Kidney (tissue), 14 donors: ENCODE measurements around the gene PLEKHG5. TPM values are rescaled to one million over a fixed set of nuclear protein-coding genes. Genes with fewer than 3 reads are reported as not detected.

Source experiments
- DNase-seq, 5 donors: peaks; one replicate each; pipeline ENCODE4 v3.0.0-alpha.2; 2013 to 2020
- FAIRE-seq: peaks from 2 replicates; lab custom pipeline; 2012; peaks lifted over from hg19 to GRCh38; lab: Jason Lieb, UNC
- H3K27ac ChIP-seq, 2 donors: one replicate each; pipeline ENCODE4 v1.7.0; 2013; ENCODE audit warnings: low read depth in 2 of 2, low read length in 2 of 2, inconsistent platforms in 1 of 2
- H3K27me3 ChIP-seq: one replicate; pipeline ENCODE4 v1.7.1; 2013; ENCODE audit warnings: low read length, inconsistent platforms; ENCODE audit not compliant: control insufficient read depth, insufficient read depth
- H3K36me3 ChIP-seq, 3 donors: one replicate each; pipeline versions ENCODE4 v1.7.0 to v1.7.1; 2013; ENCODE audit warnings: low read length in 3 of 3, control low read depth in 1 of 3, inconsistent platforms in 1 of 3; ENCODE audit not compliant: insufficient read depth in 3 of 3, control insufficient read depth in 2 of 3
- H3K4me1 ChIP-seq, 3 donors: one replicate each; pipeline versions ENCODE4 v1.7.0 to v1.7.1; 2013; ENCODE audit warnings: low read length in 3 of 3, inconsistent platforms in 1 of 3, low read depth in 1 of 3; ENCODE audit not compliant: control insufficient read depth in 2 of 3, insufficient read depth in 2 of 3
- H3K4me3 ChIP-seq, 3 donors: one replicate each; pipeline versions ENCODE4 v1.7.0 to v1.8.1; 2013; ENCODE audit warnings: low read length in 3 of 3, control low read depth in 1 of 3, inconsistent platforms in 1 of 3
- H3K9ac ChIP-seq, 3 donors: one replicate each; pipeline versions ENCODE4 v1.7.0 to v1.7.1; 2013; ENCODE audit warnings: low read length in 3 of 3, control low read depth in 1 of 3, inconsistent platforms in 1 of 3
- H3K9me3 ChIP-seq, 3 donors: one replicate each; pipeline versions ENCODE4 v1.7.0 to v1.7.1; 2013; ENCODE audit warnings: low read length in 3 of 3, control low read depth in 1 of 3, inconsistent platforms in 1 of 3; ENCODE audit not compliant: control insufficient read depth in 2 of 3, insufficient read depth in 1 of 3
- intact Hi-C: fragments of 100-400 bp; cut with DNase I; formaldehyde crosslinking; loops from one replicate; pipeline ENCODE4 v1.11.1; 2022
- polyA plus RNA-seq: library from polyadenylated mRNA; stranded (reverse); fragments of 350-450 nt; fragmentation: Illumina TruSeq; extraction: RNeasy Lipid Tissue Mini Kit (QIAGEN cat#74804); gene quantifications from one replicate; pipeline ENCODE4 v1.2.3, GENCODE V29; 2014; ENCODE audit warnings: low read depth, low replicate concordance; ENCODE audit not compliant: insufficient read depth
- total RNA-seq: library from RNA; stranded (reverse); fragmentation: NEBNext Ultra II Directional; extraction: Animal tissue kit (Norgen Biotek cat#: 25700); gene quantifications from one replicate; pipeline ENCODE4 v1.2.1, GENCODE V29; 2021
- TF ChIP-seq, protein P1 (sequence below): IDR thresholded peaks from 3 replicates; pipeline ENCODE4 v1.5.1; 2012; ENCODE audit warnings: mild to moderate bottlenecking, moderate library complexity, borderline replicate concordance; ENCODE audit not compliant: insufficient read depth; ENCODE audit errors: extremely low read depth
- donor health status: control.
- donor health status: control.
- donor health status: control.
- donor health status: control.
- donor health status: control.
- donor health status: DM: yes; HTN: yes; CAD: no.
- donor health status: Normal renal cell carcinoma (clear cell type).

PLEKHG5 gene
- total and polyA plus RNA-seq, 2 donors from 2014 or later = 4.4 to 14.0 TPM

DNA sequence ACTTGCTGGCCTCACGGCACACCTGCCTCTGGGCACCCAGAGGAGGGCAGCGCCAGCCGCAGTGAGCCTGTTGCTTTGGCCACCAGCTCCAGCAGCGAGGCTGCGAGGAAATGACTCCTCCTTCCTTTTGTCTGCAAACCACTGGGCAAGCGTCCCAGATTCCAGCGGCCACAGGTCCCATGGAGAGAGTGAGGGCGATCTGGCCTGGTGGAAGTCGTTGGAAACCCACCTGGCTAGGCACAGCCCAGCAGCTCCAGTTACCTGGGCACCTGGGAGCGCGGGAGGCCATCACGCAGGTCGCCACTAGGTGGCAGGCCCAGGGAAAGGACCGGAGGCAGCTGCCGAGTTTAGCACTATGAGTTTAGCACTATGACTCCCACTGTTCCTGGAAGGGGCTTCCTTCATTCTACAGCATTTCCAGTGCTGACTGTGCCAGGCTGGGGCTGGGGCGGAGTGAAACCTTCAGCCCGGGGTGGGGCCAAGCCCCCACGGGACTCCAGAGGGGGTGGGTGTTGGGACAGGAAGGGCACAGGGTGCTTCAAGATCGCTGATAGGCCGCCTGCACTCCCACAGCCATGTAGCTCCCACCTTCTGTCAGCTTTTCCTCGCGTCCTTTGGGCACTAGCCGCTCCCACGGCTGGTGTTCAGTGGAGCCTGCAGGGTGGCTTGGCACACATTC is 68.0 kb downstream of the PLEKHG5 start:
- Histone ChIP-seq H3K4me3 (no peak overlapping the region), H3K9ac (no peak overlapping the region), H3K36me3 (no peaks in the 10 kb centered on the region), H3K27ac (no peak overlapping the region), H3K27me3 (peaks cover 14% of the 10 kb centered on the region), H3K4me1 (peaks cover 0 to 37% (median 13%) of the 10 kb centered on the region in 3 donors), H3K9me3 (no peaks in the 10 kb centered on the region)
- intact Hi-C loops = no loop called here
- TF ChIP-seq, protein P1, sequence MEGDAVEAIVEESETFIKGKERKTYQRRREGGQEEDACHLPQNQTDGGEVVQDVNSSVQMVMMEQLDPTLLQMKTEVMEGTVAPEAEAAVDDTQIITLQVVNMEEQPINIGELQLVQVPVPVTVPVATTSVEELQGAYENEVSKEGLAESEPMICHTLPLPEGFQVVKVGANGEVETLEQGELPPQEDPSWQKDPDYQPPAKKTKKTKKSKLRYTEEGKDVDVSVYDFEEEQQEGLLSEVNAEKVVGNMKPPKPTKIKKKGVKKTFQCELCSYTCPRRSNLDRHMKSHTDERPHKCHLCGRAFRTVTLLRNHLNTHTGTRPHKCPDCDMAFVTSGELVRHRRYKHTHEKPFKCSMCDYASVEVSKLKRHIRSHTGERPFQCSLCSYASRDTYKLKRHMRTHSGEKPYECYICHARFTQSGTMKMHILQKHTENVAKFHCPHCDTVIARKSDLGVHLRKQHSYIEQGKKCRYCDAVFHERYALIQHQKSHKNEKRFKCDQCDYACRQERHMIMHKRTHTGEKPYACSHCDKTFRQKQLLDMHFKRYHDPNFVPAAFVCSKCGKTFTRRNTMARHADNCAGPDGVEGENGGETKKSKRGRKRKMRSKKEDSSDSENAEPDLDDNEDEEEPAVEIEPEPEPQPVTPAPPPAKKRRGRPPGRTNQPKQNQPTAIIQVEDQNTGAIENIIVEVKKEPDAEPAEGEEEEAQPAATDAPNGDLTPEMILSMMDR = peak; percentile 63
- FAIRE-seq = no peak
- peak; percentile 81 to 92 (median 81) for DNase-seq

DNA sequence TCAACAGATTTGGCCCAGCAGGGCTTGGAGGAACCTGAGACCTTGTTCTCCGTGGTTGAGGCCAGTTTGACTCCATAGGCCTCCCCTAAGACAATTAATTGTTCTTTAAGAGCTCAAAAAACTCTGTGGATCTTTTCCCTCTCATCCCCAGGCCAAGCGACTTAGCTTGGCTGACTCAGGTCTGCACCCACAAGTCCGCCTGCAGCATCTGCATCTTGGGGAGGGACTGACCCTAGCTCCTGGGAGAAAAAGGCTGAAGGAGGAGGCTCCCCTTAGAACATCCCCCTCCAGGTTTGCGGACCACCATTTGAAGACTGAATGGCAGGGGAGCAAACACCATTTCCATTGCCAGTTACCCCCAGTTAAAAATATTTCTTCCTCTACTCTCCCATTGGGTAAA is 70.2 kb downstream of the PLEKHG5 start:
- peaks cover 0 to 30% (median 10%) of the 10 kb centered on the region in 3 donors for H3K4me1 ChIP-seq
- no peak overlapping the region for H3K4me3 ChIP-seq
- TF ChIP-seq, protein P1 = no peak
- FAIRE-seq = no peak
- peak in 1 of 5 donors; percentile 45 for DNase-seq
- H3K27ac ChIP-seq = no peak overlapping the region
- intact Hi-C loops = no loop called here
- no peak overlapping the region for H3K9ac ChIP-seq
- no peaks in the 10 kb centered on the region for H3K36me3 ChIP-seq
- peaks cover 25% of the 10 kb centered on the region for H3K27me3 ChIP-seq
- H3K9me3 ChIP-seq = no peaks in the 10 kb centered on the region

DNA sequence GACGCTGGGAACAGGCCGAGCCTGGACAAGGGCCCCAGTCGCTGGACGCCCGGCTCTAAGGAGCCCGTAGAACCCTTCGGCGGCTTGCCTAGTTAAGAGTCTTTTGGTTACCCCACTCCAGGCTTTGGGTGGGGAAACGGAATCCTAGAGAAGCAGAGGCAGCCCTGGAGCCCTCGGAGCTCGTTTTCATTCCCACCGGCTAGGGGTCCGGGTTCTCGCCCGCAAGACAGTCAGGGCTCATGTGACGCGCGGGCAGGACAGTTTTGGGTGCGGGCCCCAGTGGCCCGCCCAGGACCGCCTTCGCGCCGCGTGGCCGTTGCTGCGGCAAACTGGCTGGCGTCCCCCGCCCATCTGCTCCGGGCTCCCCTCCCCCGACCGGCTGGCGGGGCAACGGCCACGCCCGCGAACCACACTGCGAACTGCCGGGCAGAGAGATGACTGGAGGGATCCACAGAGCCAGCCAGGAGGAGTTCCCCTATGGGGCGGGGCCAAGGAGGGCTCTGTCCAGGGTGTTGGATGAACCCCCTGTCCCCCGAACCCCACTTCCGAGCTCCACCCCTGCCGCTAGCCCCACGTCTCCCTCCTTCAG is 70.9 kb downstream of the PLEKHG5 start:
- H3K27ac ChIP-seq = no peak overlapping the region
- DNase-seq = peak in 2 of 5 donors; percentile 66 to 70
- FAIRE-seq = no peak
- TF ChIP-seq, protein P1 = no peak
- H3K36me3 ChIP-seq = no peaks in the 10 kb centered on the region
- intact Hi-C loops = no loop called here
- peaks cover 0 to 24% (median 10%) of the 10 kb centered on the region in 3 donors for H3K4me1 ChIP-seq
- no peaks in the 10 kb centered on the region for H3K9me3 ChIP-seq
- no peak overlapping the region for H3K4me3 ChIP-seq
- H3K9ac ChIP-seq = no peak overlapping the region
- peaks cover 26% of the 10 kb centered on the region for H3K27me3 ChIP-seq
